CD14-positive monocyte (primary cell): ENCODE measurements around the gene AFF1. TPM values are rescaled to one million over a fixed set of nuclear protein-coding genes. Genes with fewer than 3 reads are reported as not detected.

Experiments used
- DNase-seq, 3 donors: peaks; one replicate each; pipeline ENCODE4 v3.0.0-alpha.2; 2011 to 2022
- H2AFZ ChIP-seq: 2 replicates; pipeline ENCODE4 v1.6.0; 2012; ENCODE audit warnings: mild to moderate bottlenecking, low read depth, low read length, inconsistent platforms; ENCODE audit not compliant: insufficient read depth, poor library complexity, severe bottlenecking
- H3K27ac ChIP-seq, 2 donors: 1 replicate in 1 of 2; 2 replicates in 1 of 2; pipeline ENCODE4 v1.5.1; 2012 to 2013; ENCODE audit warnings: low read length in 2 of 2, control low read depth in 1 of 2, inconsistent platforms in 1 of 2, low read depth in 1 of 2, mild to moderate bottlenecking in 1 of 2
- H3K27me3 ChIP-seq, 2 donors: one replicate each; pipeline versions ENCODE4 v1.6.0 to v1.6.1; 2011 to 2013; ENCODE audit warnings: low read length in 2 of 2; ENCODE audit not compliant: control insufficient read depth in 2 of 2, insufficient read depth in 2 of 2
- H3K36me3 ChIP-seq, 2 donors: replicated peaks in 1 of 2; 1 replicate in 1 of 2; 2 replicates in 1 of 2; pipeline versions ENCODE4 v1.5.1 to v1.6.1; 2012 to 2013; ENCODE audit warnings: low read length in 2 of 2, control low read depth in 1 of 2, inconsistent platforms in 1 of 2, mild to moderate bottlenecking in 1 of 2; ENCODE audit not compliant: insufficient read depth in 2 of 2, control insufficient read depth in 1 of 2
- H3K4me1 ChIP-seq, 2 donors: 1 replicate in 1 of 2; 2 replicates in 1 of 2; pipeline versions ENCODE4 v1.5.1 to v1.6.1; 2012 to 2013; ENCODE audit warnings: low read length in 2 of 2, control low read depth in 1 of 2, inconsistent platforms in 1 of 2, mild to moderate bottlenecking in 1 of 2, moderate library complexity in 1 of 2; ENCODE audit not compliant: insufficient read depth in 2 of 2, control insufficient read depth in 1 of 2
- H3K4me2 ChIP-seq: replicated peaks from 2 replicates; pipeline ENCODE3; 2012; ENCODE audit warnings: low read length, moderate library complexity, mild to moderate bottlenecking; ENCODE audit not compliant: poor library complexity, severe bottlenecking; ENCODE audit errors: extremely low read depth
- H3K4me3 ChIP-seq, 3 experiments: fragments of 200-600 bp in 1 of 3; sonication (generic) in 1 of 3; replicated peaks in 1 of 3; 1 replicate in 2 of 3; 2 replicates in 1 of 3; pipeline ENCODE4 v1.5.1; 2011 to 2013; ENCODE audit warnings: low read length in 3 of 3, mild to moderate bottlenecking in 3 of 3, control low read depth in 2 of 3, low read depth in 2 of 3, inconsistent platforms in 1 of 3, moderate library complexity in 1 of 3
- H3K79me2 ChIP-seq: 2 replicates; pipeline ENCODE4 v1.6.0; 2012; ENCODE audit warnings: mild to moderate bottlenecking, control low read depth, inconsistent platforms, low read length, moderate library complexity; ENCODE audit not compliant: insufficient read depth
- H3K9ac ChIP-seq: 2 replicates; pipeline ENCODE4 v1.6.0; 2017; ENCODE audit warnings: low read length, mild to moderate bottlenecking; ENCODE audit not compliant: insufficient read depth, poor library complexity, severe bottlenecking
- H3K9me3 ChIP-seq, 2 donors: replicated peaks in 1 of 2; 1 replicate in 1 of 2; 2 replicates in 1 of 2; pipeline versions ENCODE4 v1.5.1 to v1.6.1; 2012 to 2013; ENCODE audit warnings: low read length in 2 of 2, control low read depth in 1 of 2; ENCODE audit not compliant: control insufficient read depth in 1 of 2, insufficient read depth in 1 of 2
- H4K20me1 ChIP-seq: 2 replicates; pipeline ENCODE4 v1.6.0; 2012; ENCODE audit warnings: mild to moderate bottlenecking, low read length, control low read depth, moderate library complexity; ENCODE audit not compliant: insufficient read depth
- H3K27ac Mint-ChIP-seq, 7 donors: one replicate each; pipeline ENCODE4 v1.8.0; 2020; ENCODE audit warnings: mild to moderate bottlenecking in 7 of 7, mixed read lengths in 7 of 7, moderate library complexity in 6 of 7, inconsistent platforms in 2 of 7
- H3K27me3 Mint-ChIP-seq, 3 donors: one replicate each; pipeline ENCODE4 v1.8.0; 2021 to 2022; ENCODE audit warnings: low read depth in 3 of 3, mild to moderate bottlenecking in 3 of 3, mixed read lengths in 3 of 3, moderate library complexity in 3 of 3, inconsistent platforms in 1 of 3
- H3K36me3 Mint-ChIP-seq, 2 donors: one replicate each; pipeline ENCODE4 v1.8.0; 2020; ENCODE audit warnings: mixed read lengths in 2 of 2, inconsistent platforms in 1 of 2, mild to moderate bottlenecking in 1 of 2
- H3K4me1 Mint-ChIP-seq: one replicate; pipeline ENCODE4 v1.8.0; 2020; ENCODE audit warnings: mild to moderate bottlenecking, mixed read lengths
- H3K4me3 Mint-ChIP-seq, 2 donors: one replicate each; pipeline ENCODE4 v1.8.0; 2020; ENCODE audit warnings: mild to moderate bottlenecking in 2 of 2, mixed read lengths in 2 of 2, moderate library complexity in 1 of 2
- H3K9me3 Mint-ChIP-seq, 7 donors: one replicate each; pipeline ENCODE4 v1.8.0; 2020 to 2022; ENCODE audit warnings: mixed read lengths in 7 of 7, mild to moderate bottlenecking in 6 of 7, moderate library complexity in 6 of 7, inconsistent platforms in 2 of 7
- CTCF ChIP-seq: fragments of 200-600 bp; IDR thresholded peaks from one replicate; pipeline ENCODE4 v1.8.0; 2022; ENCODE audit warnings: antibody characterized with exemption, mild to moderate bottlenecking
- WGBS: methylation state at CpG from one replicate; pipeline ENCODE4 v1.1.5; 2013; ENCODE audit warnings: missing lambda C conversion rate; ENCODE audit not compliant: insufficient coverage; 5-methylcytosine and 5-hydroxymethylcytosine counted together
- intact Hi-C, 2 donors: fragments of 100-400 bp; cut with micrococcal nuclease; formaldehyde crosslinking; loops; one replicate each; pipeline versions ENCODE4 v1.15.0 to v1.15.1; 2023
- polyA plus RNA-seq, 3 donors: library from polyadenylated mRNA; depleted of rRNA in 1 of 3; unstranded in 2 of 3; stranded (reverse) in 1 of 3; fragments of 300-500 nt in 2 of 3; fragments of >200 nt in 1 of 3; fragmentation: Illumina TruSeq in 2 of 3; gene quantifications; 1 replicate in 2 of 3; 2 replicates in 1 of 3; pipeline ENCODE4 v1.2.3, GENCODE V29; 2012 to 2021

AFF1 gene
- polyA plus RNA-seq, 3 donors = 7.5 to 20.9 (median 16.3) TPM

DNA sequence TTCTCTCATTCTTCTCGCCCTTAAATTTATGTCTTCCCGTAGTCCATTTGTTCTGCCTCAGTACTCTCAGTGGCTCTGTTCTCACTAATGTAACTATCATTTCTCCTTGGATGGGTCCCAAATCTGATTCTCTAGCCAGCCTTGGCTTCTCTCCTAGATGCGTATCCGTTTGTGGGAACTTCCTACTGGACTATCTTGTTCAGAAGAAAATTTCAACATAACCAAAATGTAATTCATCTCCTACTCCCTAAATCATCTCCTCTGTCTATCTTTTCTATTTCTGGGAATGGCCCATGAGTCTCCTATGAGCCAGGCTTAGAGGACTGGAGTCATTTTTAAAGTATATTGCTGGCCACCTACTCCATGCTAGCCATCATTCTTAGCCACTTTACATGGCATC lies 38.2 kb upstream of the AFF1 start:
- peaks cover 16% of the 10 kb centered on the region for H3K4me1 Mint-ChIP-seq
- no peaks in the 10 kb centered on the region for H3K79me2 ChIP-seq
- H3K36me3 Mint-ChIP-seq = peaks cover 0 to 3% of the 10 kb centered on the region in 2 donors
- intact Hi-C loops = loop anchor here in 1 of 2 donors (2.0 kb wide), 1 partner anchor 24 kb away; no protein-coding TSS in a partner anchor
- H3K27ac Mint-ChIP-seq = no peak overlapping the region
- H3K4me1 ChIP-seq = peaks cover 10 to 22% of the 10 kb centered on the region in 2 donors
- H3K9ac ChIP-seq = no peak overlapping the region
- H3K27me3 Mint-ChIP-seq = peaks cover 15 to 18% (median 15%) of the 10 kb centered on the region in 3 donors
- H4K20me1 ChIP-seq = no peaks in the 10 kb centered on the region
- H3K4me3 ChIP-seq = no peak overlapping the region
- WGBS = 92% methylated on average over 4 of the region's 4 CpGs
- no peaks in the 10 kb centered on the region for H3K9me3 ChIP-seq
- no peaks in the 10 kb centered on the region for H3K36me3 ChIP-seq
- H2AFZ ChIP-seq = no peak overlapping the region
- peaks cover 0 to 2% (median 0%) of the 10 kb centered on the region in 7 donors for H3K9me3 Mint-ChIP-seq
- H3K4me3 Mint-ChIP-seq = no peak overlapping the region
- DNase-seq = no peak
- no peak for TF ChIP-seq CTCF
- H3K27ac ChIP-seq = no peak overlapping the region
- peaks cover 1 to 15% of the 10 kb centered on the region in 2 donors for H3K27me3 ChIP-seq
- no peak overlapping the region for H3K4me2 ChIP-seq

- peak; percentile 13 for TF ChIP-seq CTCF
- intact Hi-C loops = no loop called here
- peaks cover 0 to 2% (median 0%) of the 10 kb centered on the region in 7 donors for H3K9me3 Mint-ChIP-seq
- H3K4me3 ChIP-seq = no peak overlapping the region
- no CpG with 5 or more reads among the region's 4 CpGs for whole genome bisulfite sequencing
- H3K9ac ChIP-seq = no peak overlapping the region
- no peak overlapping the region for H3K4me3 Mint-ChIP-seq
- H3K9me3 ChIP-seq = no peaks in the 10 kb centered on the region
- DNase-seq = no peak
- peaks cover 8% of the 10 kb centered on the region for H3K4me1 Mint-ChIP-seq
- no peaks in the 10 kb centered on the region for H3K79me2 ChIP-seq
- no peaks in the 10 kb centered on the region for H4K20me1 ChIP-seq
- no peaks in the 10 kb centered on the region for H3K27me3 ChIP-seq
- H3K27ac Mint-ChIP-seq = no peak overlapping the region
- no peak overlapping the region for H3K27ac ChIP-seq
- H3K4me1 ChIP-seq = peaks cover 0 to 7% of the 10 kb centered on the region in 2 donors
- H2AFZ ChIP-seq = no peak overlapping the region
- H3K4me2 ChIP-seq = no peak overlapping the region
- no peaks in the 10 kb centered on the region for H3K36me3 Mint-ChIP-seq
- peaks cover under 1 to 3% (median 1%) of the 10 kb centered on the region in 3 donors for H3K27me3 Mint-ChIP-seq
- no peaks in the 10 kb centered on the region for H3K36me3 ChIP-seq
Measured at GRCh38 chr4:86898562-86898961, 36.2 kb upstream of the AFF1 start.
